AG09309 (cell line): ENCODE results near the gene GTF2H4.
"Not testable (repeated sequence)": the region's sequence is repeated elsewhere in the genome, so short reads cannot be mapped to it uniquely, and the experiment has no call there.

Experiments
- DNase-seq: peaks from one replicate; pipeline ENCODE4 v3.0.0-alpha.2; 2010; ENCODE audit warnings: low read depth
- H3K4me3 ChIP-seq: 2 replicates; pipeline ENCODE4 v1.5.1; 2011; ENCODE audit warnings: mild to moderate bottlenecking, low read depth, low read length, moderate library complexity; ENCODE audit not compliant: control insufficient read depth
- CTCF ChIP-seq: IDR thresholded peaks from 2 replicates; pipeline ENCODE4 v1.5.1; 2011; ENCODE audit warnings: mild to moderate bottlenecking, low read depth, low read length, inconsistent platforms; ENCODE audit not compliant: insufficient read depth, control insufficient read depth; ENCODE audit errors: missing control alignments

Gene GTF2H4

GRCh38 chr6:30926644-30927043 is 18.6 kb downstream of the GTF2H4 start:
- H3K4me3 ChIP-seq: no peak overlapping the region
- TF ChIP-seq CTCF: no peak
- no peak for DNase-seq

GRCh38 chr6:30927080-30927479 is 19.1 kb downstream of the GTF2H4 start:
- not testable (repeated sequence) for DNase-seq, H3K4me3 ChIP-seq

GRCh38 chr6:30928677-30929076 is 20.7 kb downstream of the GTF2H4 start:
- no peak for TF ChIP-seq CTCF
- H3K4me3 ChIP-seq: no peak overlapping the region
- no peak for DNase-seq

- no peak overlapping the region for H3K4me3 ChIP-seq
- TF ChIP-seq CTCF: no peak
- DNase-seq: no peak
Observed at GRCh38 chr6:30930506-30930905, 22.5 kb downstream of the GTF2H4 start.

GRCh38 chr6:30931272-30931671 is 23.3 kb downstream of the GTF2H4 start:
- no peak for TF ChIP-seq CTCF
- DNase-seq: no peak
- H3K4me3 ChIP-seq: no peak overlapping the region

GRCh38 chr6:30931969-30932645 is 24.1 kb downstream of the GTF2H4 start, which contains the start of gene SFTA2:
Gene SFTA2 (minus strand): TSS chr6:30932170. CDS start chr6:30932096, 74 bp downstream.
- no peak for DNase-seq
- H3K4me3 ChIP-seq: no peak within 1 kb of the TSS
- TF ChIP-seq CTCF: no peak

GRCh38 chr6:30932665-30933365 is 24.8 kb downstream of the GTF2H4 start:
- TF ChIP-seq CTCF: no peak
- H3K4me3 ChIP-seq: no peak overlapping the region

More at GRCh38 chr6:30932665-30933365, 24.8 kb downstream of the GTF2H4 start:
- no peak for DNase-seq
